GM21360 (cell line): Measurements from ENCODE around the gene LRRC47.

Source experiments
- ATAC-seq: cut with Tn5 transposase; IDR thresholded peaks from one replicate; pipeline ENCODE4 v1.9.1; 2021; ENCODE audit warnings: mild to moderate bottlenecking, moderate library complexity; ENCODE audit not compliant: unreplicated experiment

LRRC47 gene

DNA sequence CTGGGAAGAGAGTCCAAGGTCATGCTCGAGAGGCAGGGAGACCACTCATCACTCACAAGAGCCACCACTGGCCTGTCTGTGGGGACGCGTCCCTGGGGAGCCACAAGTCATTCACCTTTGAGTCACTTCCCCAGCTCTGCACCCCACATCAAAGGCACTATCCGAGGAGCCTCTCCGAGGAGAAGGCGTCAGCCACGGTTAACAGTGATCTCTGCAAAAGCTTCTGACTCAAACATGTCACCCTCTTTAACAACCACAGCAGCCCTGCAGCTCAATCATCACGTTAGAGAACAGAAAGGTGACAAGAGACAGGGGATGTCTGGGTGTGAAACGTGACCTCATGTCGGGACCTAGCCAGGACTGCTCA lies 9.0 kb downstream of the LRRC47 start:
- no peak for ATAC-seq

- ATAC-seq = no peak
Observed at GRCh38 chr1:3786468-3787348, 9.6 kb downstream of the LRRC47 start.

GRCh38 chr1:3785456-3786157 lies 10.7 kb downstream of the LRRC47 start:
- no peak for ATAC-seq

GRCh38 chr1:3785045-3785444 lies 11.3 kb downstream of the LRRC47 start:
- ATAC-seq = no peak

DNA sequence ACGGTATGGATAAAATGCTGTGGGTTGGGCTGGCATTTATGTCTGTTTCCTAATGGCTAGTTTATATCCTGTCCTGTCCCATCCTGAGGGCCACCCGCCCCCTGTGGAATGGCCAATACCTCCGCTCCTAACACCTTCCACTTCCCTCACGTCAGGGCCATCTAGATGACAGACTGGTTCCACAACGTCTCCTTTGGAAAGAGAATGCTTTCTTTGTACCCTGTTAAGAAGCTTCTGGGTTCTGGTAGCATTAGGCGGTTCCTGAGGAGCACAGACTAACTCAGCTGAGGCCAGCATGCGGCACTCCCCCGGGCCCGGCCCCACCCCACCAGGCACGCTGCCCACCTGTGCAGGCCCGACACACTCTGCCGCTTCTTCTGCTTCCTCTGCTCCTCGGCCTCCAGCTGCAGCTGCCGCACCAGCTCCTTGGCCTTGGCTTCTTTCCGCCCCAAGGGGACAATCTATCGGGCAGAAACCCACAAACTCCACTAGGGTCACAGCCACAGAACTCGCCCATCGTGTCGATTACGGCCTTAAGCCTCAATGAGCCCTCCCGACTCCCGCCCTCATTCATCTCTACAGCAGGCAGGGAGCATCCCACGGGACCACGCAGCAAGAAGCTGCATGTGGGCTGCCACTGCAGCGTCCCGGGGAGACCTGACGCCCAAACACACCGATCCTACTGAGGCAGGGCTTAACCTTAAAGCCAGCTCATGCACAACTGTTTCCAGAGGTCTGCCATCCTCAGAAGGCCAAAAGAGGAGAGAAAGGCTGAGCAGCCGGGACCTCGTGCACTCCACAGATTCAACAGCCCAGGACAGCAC lies 12.4 kb downstream of the LRRC47 start:
- ATAC-seq = no peak

DNA sequence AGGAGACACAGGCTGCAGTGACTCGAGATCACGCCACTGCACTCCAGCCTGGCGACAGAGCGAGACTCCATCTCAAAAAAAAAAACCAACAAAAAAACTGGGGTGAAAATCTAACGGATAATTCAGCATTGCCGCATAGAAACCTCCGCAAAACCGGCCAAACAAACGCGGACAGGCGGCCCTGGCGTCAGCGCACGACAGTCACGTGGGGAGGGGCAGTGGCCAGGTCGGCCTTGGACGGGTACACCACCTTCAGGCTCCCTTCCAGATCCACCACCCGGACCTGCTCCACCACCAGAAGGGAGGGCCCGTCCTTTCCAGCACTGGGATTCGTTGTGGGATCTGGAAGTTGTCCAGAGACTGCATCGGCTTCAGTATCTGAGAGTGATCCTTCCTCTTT lies 15.4 kb downstream of the LRRC47 start:
- no peak for ATAC-seq

- ATAC-seq = no peak
Observed at GRCh38 chr1:3779912-3780416, 16.3 kb downstream of the LRRC47 start.

DNA sequence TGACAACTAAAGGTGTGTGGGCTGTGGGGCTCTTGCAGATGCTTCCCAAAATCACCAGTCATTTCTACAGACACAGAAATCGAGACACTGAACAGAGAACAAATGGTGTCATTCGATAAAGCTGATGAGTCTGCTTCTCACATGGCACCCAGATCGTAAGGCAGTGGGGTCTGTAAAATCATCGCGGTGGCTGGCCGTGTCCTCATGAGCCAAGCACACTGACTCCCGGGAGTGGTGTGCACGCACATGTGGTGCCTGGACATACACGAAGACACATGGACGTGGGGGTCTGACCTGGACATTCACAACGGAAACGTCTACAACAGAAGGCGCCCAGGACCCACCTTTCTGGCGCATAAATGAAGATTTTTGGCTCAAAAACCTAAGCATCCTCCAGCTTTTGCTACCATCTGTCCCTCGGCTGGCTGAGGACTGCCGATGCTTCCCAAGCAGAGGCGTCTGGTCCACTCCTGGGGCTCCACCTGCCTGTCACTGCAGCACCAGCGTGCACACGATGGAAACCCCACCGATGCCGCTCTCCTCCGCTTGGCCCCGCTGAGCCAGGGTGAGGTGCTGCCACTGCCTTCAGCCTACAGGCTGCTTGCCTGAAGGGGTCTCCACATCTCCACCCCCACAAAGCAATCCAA lies 16.9 kb downstream of the LRRC47 start:
- no peak for ATAC-seq

DNA sequence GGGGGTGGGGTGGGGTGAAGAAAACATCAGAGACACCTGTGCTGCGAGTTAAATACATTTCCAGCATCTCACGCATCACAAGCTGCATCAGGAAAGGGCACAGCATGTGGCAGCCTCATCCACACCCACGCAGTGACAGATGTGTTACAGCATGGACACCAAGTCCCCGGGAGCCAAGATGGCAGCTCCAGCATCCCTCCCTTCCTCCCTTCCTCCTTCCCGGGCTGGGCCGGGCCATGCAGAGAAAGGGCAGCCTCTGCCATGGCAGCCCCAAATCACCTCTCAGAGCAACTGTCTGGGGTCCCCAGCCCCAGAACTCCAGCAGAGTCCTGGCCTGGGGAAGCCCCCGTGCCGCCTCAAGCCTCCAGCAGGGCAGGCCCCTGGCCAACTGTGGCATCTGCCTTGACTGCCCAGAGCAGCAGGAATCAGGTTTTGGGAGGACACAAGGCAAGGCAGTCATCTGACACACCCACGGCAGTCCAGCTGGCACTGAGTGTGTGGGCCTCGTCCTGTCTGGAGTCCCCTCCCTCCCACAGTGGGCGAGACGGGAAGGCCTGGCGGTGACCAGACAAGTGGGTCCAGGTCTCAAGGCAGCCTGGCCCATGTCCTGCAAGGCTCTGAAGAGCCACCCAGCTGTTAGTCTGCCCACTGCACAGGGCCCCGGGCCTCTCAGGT lies 17.6 kb downstream of the LRRC47 start:
- ATAC-seq = no peak

- no peak for ATAC-seq
Observed at GRCh38 chr1:3777647-3778589, 18.4 kb downstream of the LRRC47 start.

GRCh38 chr1:3777078-3777547 lies 19.2 kb downstream of the LRRC47 start:
- no peak for ATAC-seq

GRCh38 chr1:3776231-3776961 lies 19.9 kb downstream of the LRRC47 start:
- ATAC-seq = no peak

DNA sequence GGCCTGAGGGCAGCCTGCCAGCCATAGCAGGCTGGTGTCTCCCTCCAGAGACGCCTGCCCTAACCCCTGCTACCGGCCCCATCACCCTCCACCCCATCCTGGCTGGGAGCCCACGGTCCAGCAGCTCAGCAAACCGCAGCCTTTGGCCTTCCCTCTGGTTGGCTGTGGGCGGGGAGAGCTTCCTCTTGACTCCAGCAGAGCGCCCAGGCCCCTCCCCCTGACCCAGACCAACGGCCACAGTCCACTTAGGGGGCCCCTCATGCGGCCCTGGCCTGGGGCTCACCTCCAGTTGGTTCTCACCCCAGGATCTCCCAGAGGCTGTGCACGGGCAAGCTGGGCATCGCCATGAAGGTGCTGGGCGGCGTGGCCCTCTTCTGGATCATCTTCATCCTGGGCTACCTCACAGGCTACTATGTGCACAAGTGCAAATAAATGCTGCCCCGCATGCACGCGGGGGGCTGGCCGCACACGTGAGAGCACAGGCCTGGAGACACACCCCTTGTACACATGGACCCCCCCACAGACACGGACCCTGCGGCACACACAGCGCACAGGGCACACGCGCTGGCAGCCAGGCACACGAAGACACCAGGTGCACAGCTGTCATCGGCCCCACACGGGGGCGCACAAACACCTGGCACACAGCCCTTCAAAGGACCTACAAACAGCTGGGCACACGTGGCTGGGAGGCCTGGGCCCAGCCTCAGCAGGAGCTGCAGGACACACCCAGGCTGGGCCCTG lies 20.6 kb downstream of the LRRC47 start:
- peak; percentile 46 for ATAC-seq

- ATAC-seq = no peak
Observed at GRCh38 chr1:3774946-3775489, 21.3 kb downstream of the LRRC47 start.

DNA sequence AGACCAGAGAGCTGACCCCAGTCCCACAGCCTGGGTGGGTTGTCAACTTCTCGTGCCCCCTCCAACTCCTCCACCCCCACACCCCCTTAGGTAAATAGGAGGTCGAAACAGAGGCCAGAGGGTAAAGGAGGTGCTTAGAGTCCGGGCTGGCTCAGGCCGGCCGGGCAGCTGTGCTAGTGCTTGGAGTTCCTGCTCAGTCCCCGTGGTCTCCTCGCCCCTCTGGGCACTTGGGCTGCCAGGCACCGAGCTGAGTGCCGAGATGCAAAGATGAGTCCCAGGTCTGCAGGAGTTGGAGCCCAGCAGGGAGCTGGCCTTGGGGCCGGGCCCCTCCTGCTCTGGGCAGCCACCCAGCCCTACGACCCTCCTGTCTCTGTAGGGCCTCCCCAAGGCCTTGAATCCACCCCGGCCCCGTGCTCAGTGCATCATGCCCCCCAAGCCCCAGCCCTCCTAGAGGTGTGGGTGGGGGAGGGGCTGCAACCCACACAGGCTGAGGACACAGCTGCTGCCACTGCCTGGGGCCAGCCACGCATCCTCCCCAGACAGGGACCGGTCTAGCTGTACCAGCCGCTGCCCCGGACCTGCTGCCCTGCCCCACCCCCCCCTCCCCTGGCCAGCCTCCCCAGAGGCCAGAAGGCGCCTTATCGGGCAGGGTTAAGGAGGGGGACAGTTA lies 21.9 kb downstream of the LRRC47 start:
- ATAC-seq = no peak

DNA sequence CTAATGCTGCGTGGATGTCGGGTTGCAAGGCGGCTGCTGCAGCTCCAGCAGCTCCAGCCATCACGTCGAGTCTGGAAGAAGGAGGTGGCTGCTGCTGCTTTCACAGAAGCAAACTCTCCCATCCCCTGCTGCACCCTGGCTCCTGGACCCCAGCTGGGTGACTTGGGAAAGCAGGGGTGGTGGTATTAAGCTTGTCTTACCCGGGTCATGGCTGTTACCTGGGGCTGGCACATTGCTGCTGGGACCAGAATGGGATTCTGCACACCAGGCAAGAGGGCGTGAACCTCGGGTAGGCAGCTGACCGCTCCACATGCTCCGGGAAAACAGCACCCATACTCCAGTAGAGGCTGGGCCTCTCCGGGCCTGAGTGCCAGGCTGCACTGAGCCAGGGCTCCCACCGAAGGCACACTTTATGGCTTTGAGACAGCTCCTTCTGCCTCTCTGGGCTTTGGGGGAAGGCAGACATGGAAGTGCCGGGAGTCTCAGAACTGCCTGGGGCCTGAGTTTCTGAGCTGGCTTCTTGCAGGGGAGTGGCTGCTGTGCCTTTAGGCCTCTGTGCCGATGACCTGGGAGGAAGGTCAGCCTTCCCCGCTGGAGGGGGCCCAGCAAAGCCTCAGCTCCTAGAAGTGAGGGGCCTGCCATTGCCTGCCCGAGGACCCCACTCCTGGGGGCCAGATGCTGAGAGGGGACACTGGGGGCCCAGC lies 22.6 kb downstream of the LRRC47 start:
- ATAC-seq = no peak
